ENCODE results near the gene SOX4.

The SOX4 gene

GRCh38 chr6:21634582-21634981, 41.0 kb downstream of the SOX4 start:
- no peak for DNase-seq (ENCODE audit: low spot score)
- in situ Hi-C loops (cut with MboI; ENCODE audit: low sequenced_read_pairs, unreplicated experiment), result no loop called here
- no peak for TF ChIP-seq CTCF (IDR thresholded peaks at IDR 0.05; ENCODE audit: borderline replicate concordance, control extremely low read depth, extremely low read depth, insufficient read depth, missing control alignments)

GRCh38 chr6:21636876-21637275, 43.3 kb downstream of the SOX4 start:
- TF ChIP-seq CTCF (IDR thresholded peaks at IDR 0.05; ENCODE audit: borderline replicate concordance, control extremely low read depth, extremely low read depth, insufficient read depth, missing control alignments), result no peak
- DNase-seq (ENCODE audit: low spot score), result no peak
- in situ Hi-C loops (cut with MboI; ENCODE audit: low sequenced_read_pairs, unreplicated experiment), result no loop called here

GRCh38 chr6:21639316-21639715, 45.8 kb downstream of the SOX4 start:
- in situ Hi-C loops (cut with MboI; ENCODE audit: low sequenced_read_pairs, unreplicated experiment), result no loop called here
- no peak for TF ChIP-seq CTCF (IDR thresholded peaks at IDR 0.05; ENCODE audit: borderline replicate concordance, control extremely low read depth, extremely low read depth, insufficient read depth, missing control alignments)
- no peak for DNase-seq (ENCODE audit: low spot score)
